GM12892 (cell line): Measurements from ENCODE around the gene CAMK2D.

Experiments
- DNase-seq: peaks from one replicate; pipeline ENCODE4 v3.0.0; 2011; ENCODE audit not compliant: insufficient read length
- FAIRE-seq: peaks from 2 replicates; lab custom pipeline; 2011; peaks lifted over from hg19 to GRCh38; lab: Jason Lieb, UNC
- POLR2A ChIP-seq: IDR thresholded peaks from 2 replicates; pipeline ENCODE4 v1.6.1; 2011; ENCODE audit warnings: low read depth, low read length, control low read depth
- POLR2AphosphoS5 ChIP-seq: IDR thresholded peaks from 2 replicates; pipeline ENCODE4 v1.6.1; 2011; ENCODE audit warnings: low read depth, low read length, control low read depth
- TAF1 ChIP-seq: IDR thresholded peaks from 2 replicates; pipeline ENCODE4 v1.6.1; 2011; ENCODE audit warnings: low read depth, mild to moderate bottlenecking, control low read depth, low read length, borderline replicate concordance

The CAMK2D gene

GRCh38 chr4:113537628-113538027, 223.9 kb downstream of the CAMK2D start:
- TF ChIP-seq POLR2A: no peak
- TF ChIP-seq POLR2AphosphoS5: no peak
- TF ChIP-seq TAF1: no peak
- FAIRE-seq (no peak), DNase-seq (no peak)

DNA sequence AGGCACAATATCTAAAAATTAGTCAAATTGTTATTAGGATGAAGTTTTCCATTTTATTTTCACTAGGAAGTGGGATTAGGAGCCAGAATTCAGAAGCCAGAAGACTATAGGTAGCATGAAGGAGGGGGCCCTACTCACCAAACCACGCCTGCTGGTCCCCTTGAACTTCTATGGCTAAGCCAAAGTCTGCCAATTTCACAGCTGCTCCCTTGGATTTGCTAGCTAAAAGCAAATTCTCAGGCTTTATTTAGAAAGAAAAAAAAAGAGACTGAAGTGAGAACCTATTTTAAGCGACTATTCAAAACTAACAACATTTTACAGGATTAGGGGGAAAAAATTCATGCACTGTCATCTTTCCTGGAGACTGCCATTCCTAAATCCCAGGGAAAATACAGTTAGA, 224.3 kb downstream of the CAMK2D start:
- FAIRE-seq (no peak), DNase-seq (no peak)
- TF ChIP-seq POLR2A: no peak
- no peak for TF ChIP-seq POLR2AphosphoS5
- no peak for TF ChIP-seq TAF1

DNA sequence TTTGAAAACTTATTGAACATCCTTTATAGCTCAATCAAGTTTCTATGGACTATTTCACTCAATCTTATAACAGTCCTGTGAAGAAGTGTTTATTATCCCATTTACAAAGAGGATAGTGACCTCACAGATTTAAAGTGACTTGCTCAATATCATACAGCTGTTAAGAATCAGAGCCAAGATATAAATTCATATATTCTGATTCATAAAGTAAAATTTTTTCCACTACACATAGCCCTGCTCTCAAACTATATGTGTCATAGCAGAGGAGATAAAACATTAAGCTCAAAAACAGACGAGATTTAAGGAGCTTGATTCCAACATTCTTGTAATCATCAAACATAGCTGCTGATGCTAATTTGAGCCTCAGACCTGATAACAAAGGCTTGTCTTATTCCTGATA, 226.8 kb downstream of the CAMK2D start:
- TF ChIP-seq POLR2A: no peak
- DNase-seq (no peak), FAIRE-seq (no peak)

- FAIRE-seq (no peak), DNase-seq (no peak)
- no peak for TF ChIP-seq TAF1
- TF ChIP-seq POLR2A: no peak
- TF ChIP-seq POLR2AphosphoS5: no peak
These were observed 230.0 kb downstream of the CAMK2D start for GRCh38 chr4:113531572-113531971.

- FAIRE-seq (no peak), DNase-seq (no peak)
- no peak for TF ChIP-seq POLR2AphosphoS5
- no peak for TF ChIP-seq POLR2A
- TF ChIP-seq TAF1: no peak
These were observed 233.1 kb downstream of the CAMK2D start for GRCh38 chr4:113528395-113528794.

DNA sequence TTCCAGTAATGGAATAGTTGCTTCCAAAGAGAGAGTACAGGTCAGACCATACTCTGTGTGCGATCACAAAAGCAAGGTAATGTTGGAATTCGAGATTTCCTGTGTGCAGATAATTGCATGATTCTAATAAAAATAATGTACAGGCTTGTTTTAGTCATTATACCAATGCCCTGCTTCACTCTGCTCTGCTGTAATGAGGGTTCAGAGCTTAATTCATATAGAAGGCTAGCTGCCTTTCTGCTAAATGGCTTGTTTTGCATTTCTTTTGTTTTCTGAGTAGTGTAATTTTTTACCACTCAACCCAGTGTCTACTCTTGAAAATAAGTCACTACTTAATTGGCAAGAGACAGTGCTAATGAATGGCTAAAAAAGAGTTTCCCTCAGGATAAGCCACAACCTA, 236.0 kb downstream of the CAMK2D start:
- no peak for TF ChIP-seq POLR2AphosphoS5
- no peak for TF ChIP-seq POLR2A
- TF ChIP-seq TAF1: no peak
- DNase-seq (no peak), FAIRE-seq (no peak)

DNA sequence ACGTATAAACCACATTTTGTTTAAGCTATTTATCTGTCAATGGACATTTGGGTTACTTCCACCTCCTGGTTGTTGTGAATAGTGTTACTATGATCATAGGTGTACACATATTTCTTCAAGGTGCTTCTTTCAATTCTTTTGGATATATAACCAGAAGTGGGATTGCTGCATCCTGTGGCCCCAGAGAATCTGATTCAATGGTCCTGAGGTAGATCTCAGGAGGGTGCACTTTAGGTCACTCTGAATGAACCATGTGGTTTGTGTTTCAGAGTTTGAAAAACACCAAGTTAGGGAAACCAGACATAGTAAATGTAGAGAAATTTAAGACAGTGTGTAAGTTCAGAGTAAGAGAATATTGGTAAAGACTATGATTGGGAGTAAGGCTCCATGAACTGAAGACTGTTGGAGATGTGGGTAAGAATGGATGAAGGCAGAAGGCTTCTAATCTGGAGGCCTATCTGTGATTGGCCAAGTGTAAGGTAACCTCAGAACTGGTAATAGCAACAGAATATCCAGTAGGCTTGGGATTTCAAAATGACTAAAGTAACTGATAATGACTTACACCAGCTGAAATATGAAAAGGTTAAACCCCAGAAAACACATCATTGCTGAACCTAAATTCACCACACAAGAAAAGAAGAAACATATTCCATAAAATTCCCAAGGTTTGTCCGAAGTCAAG, 236.9 kb downstream of the CAMK2D start:
- DNase-seq (no peak), FAIRE-seq (peak; percentile 85)
- TF ChIP-seq POLR2A (no peak), POLR2AphosphoS5 (no peak), TAF1 (no peak)

- no peak for DNase-seq
- TF ChIP-seq POLR2A (no peak), TAF1 (no peak), POLR2AphosphoS5 (no peak)
- FAIRE-seq: no peak
These were observed 237.4 kb downstream of the CAMK2D start for GRCh38 chr4:113524096-113524495.

DNA sequence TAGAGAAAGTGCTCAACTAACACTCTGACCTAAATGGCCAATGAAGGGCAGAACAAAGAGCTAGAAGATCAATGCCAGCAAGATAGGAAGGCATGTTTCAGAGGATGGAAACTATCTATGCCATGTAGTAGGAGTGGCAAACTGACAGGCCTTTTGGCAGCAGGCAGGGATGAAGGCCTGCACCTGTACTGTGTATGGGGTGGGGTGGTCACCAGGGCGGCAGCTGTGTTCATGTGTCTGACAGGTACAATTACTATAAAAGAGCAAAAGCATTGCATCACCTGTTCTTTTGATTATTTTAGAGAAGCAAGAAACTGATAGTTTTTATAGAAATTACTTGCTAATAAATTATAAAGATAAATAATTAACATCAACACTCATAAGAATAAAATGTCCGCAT, 239.1 kb downstream of the CAMK2D start:
- TF ChIP-seq TAF1 (no peak), POLR2A (no peak), POLR2AphosphoS5 (no peak)
- no peak for FAIRE-seq
- DNase-seq: no peak

DNA sequence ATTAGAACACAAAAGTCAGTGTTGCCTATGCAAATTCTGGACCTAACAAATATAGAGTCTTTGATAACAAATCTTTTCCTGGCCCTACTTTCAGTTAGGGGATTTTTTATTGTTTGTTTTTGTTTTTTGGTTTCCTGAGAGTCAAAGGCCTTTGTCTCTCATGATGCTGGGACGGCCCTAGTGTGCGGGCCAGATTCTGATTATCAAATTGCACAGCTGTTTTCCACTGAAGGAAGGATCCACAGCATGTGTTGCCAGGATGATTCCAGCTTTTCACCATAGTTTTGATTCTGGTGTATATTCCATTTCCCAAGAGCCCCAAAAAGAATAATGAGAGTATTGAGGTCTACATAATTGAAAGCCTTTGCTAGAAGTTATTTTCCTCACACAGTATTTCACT, 248.2 kb downstream of the CAMK2D start:
- FAIRE-seq: no peak
- no peak for DNase-seq
- TF ChIP-seq POLR2AphosphoS5 (no peak), POLR2A (no peak), TAF1 (no peak)

- FAIRE-seq: no peak
- no peak for TF ChIP-seq TAF1
- no peak for TF ChIP-seq POLR2A
- no peak for TF ChIP-seq POLR2AphosphoS5
- DNase-seq: no peak
These were observed 248.7 kb downstream of the CAMK2D start for GRCh38 chr4:113512880-113513279.

- DNase-seq: no peak
- TF ChIP-seq POLR2A: no peak
- TF ChIP-seq TAF1: no peak
- no peak for TF ChIP-seq POLR2AphosphoS5
- FAIRE-seq: no peak
These were observed 249.6 kb downstream of the CAMK2D start for GRCh38 chr4:113511944-113512343.
